GM12878 (cell line): Measurements from ENCODE around the gene MAN2C1. TPM values are rescaled to one million over a fixed set of nuclear protein-coding genes. Genes with fewer than 3 reads are reported as not detected.

Experiments used
- CREB1 ChIP-seq: IDR thresholded peaks from 2 replicates; pipeline ENCODE4 v1.6.1; 2012; ENCODE audit warnings: low read depth, mild to moderate bottlenecking, inconsistent platforms
- FOXK2 ChIP-seq: fragments of 450-650 bp; IDR thresholded peaks from 2 replicates; pipeline ENCODE4 v1.6.1; 2017; ENCODE audit warnings: mild to moderate bottlenecking, moderate library complexity
- FOXM1 ChIP-seq: IDR thresholded peaks from 2 replicates; pipeline ENCODE4 v1.6.1; 2012; ENCODE audit warnings: low read depth, mild to moderate bottlenecking, inconsistent platforms, low read length, moderate library complexity
- KDM1A ChIP-seq: fragments of 200-600 bp; sonication (generic); IDR thresholded peaks from 2 replicates; pipeline ENCODE4 v1.6.1; 2016; ENCODE audit warnings: borderline replicate concordance
- PML ChIP-seq: IDR thresholded peaks from 2 replicates; pipeline ENCODE4 v1.6.1; 2012; ENCODE audit warnings: low read length, inconsistent platforms
- POLR2A ChIP-seq: IDR thresholded peaks from 2 replicates; pipeline ENCODE4 v1.6.1; 2011; ENCODE audit warnings: low read depth, mild to moderate bottlenecking, low read length
- RAD51 ChIP-seq: fragments of 450-650 bp; IDR thresholded peaks from 2 replicates; pipeline ENCODE4 v1.6.1; 2016; ENCODE audit warnings: moderate library complexity, mild to moderate bottlenecking, inconsistent platforms
- RB1 ChIP-seq: fragments of 450-650 bp; formaldehyde crosslinking; IDR thresholded peaks from 2 replicates; pipeline ENCODE4 v1.6.1; 2017; ENCODE audit warnings: mild to moderate bottlenecking, borderline replicate concordance
- RCOR1 ChIP-seq: conservative IDR thresholded peaks from 2 replicates; pipeline ENCODE4 v1.6.1; 2012; ENCODE audit warnings: low read depth, low read length, improper control_type of control experiment
- SP1 ChIP-seq: IDR thresholded peaks from one replicate; pipeline ENCODE4 v1.6.1; 2011; ENCODE audit warnings: low read depth, low read length
- ZNF207 ChIP-seq: fragments of 450-650 bp; IDR thresholded peaks from 2 replicates; pipeline ENCODE4 v1.6.1; 2014; ENCODE audit warnings: antibody characterized with exemption, mild to moderate bottlenecking, borderline replicate concordance
- polyA plus RNA-seq, 11 experiments: library from polyadenylated mRNA; depleted of rRNA in 4 of 11; unstranded in 6 of 11; stranded (reverse) in 5 of 11; fragments of >200 nt; fragmentation: Nextera tagmentation in 4 of 11; fragmentation: Illumina TruSeq in 1 of 11; extraction: Ambion mirVana in 4 of 11; extraction: Trizol in 1 of 11; gene quantifications; 1 replicate in 1 of 11; 2 replicates in 10 of 11; pipeline versions ENCODE4 v1.2.1 to v1.2.3, GENCODE V29; 2011 to 2016; ENCODE audit warnings: inconsistent platforms in 2 of 11, missing spikeins in 2 of 11, low read depth in 1 of 11
- total RNA-seq, 4 experiments: library from RNA; depleted of rRNA in 3 of 4; stranded (reverse); fragments of >200 nt in 3 of 4; fragmentation: Illumina TruSeq in 1 of 4; extraction: Trizol in 1 of 4; gene quantifications; 2 replicates each; pipeline versions ENCODE4 v1.2.1 to v1.2.3, GENCODE V29; 2013 to 2021
- TF ChIP-seq, protein P1 (sequence below): fragments of 450-650 bp; IDR thresholded peaks from 2 replicates; pipeline ENCODE4 v1.6.1; 2017; ENCODE audit warnings: mild to moderate bottlenecking
- TF ChIP-seq, protein P2 (sequence below): fragments of 450-650 bp; IDR thresholded peaks from 2 replicates; pipeline ENCODE4 v1.6.1; 2014; ENCODE audit warnings: mild to moderate bottlenecking
- TF ChIP-seq, protein P3 (sequence below): fragments of 450-650 bp; formaldehyde crosslinking; IDR thresholded peaks from 2 replicates; pipeline ENCODE4 v1.4.0; 2020; ENCODE audit warnings: mild to moderate bottlenecking, moderate library complexity

Gene MAN2C1
- total and polyA plus RNA-seq, 10 of the 15 experiments (the other 5 are each of a cell fraction or from before 2014, with no cell fraction given) = 1.4 to 111 (median 42.2) TPM

DNA sequence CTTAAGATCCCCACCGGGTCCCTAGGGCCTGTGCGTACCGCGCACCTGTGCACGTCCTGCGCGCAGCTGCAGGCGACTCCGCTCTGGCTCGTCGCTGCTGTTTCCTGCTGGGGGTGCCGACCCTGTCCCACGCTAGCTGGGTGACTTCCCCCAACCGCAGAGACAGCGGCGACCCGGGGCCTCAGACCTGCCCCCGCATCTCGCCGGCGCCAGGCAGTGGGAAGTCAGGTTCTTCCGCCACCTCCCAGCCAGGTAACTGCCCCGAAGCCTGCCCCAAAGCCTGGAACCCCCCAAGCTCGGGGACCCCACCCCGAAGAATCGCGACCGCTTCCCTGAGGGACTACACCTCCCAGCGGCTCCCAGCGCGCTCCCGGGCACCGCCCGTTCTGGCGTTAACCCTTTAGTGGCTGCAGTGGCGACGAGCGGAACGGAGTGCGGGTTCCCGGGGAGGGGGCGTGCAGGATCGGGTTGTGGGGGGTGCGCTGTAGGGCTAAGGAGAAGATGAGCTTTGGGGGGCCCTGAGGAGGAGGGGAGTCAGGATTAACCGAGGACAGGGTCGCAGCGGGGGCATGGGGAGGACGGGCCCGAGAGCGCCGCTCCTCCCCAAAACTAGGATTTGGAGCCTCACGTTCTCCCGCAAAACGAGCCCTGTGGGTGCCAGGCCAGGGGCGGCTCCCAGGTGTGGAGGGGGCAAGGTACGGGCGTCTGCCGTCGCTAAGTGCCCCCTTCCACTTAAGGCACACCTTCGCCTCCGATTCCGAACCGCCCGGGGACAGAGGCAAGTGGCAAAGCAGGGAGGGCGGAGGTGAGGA, 21.0 kb downstream of the MAN2C1 start (continued):
- TF ChIP-seq, protein P1, sequence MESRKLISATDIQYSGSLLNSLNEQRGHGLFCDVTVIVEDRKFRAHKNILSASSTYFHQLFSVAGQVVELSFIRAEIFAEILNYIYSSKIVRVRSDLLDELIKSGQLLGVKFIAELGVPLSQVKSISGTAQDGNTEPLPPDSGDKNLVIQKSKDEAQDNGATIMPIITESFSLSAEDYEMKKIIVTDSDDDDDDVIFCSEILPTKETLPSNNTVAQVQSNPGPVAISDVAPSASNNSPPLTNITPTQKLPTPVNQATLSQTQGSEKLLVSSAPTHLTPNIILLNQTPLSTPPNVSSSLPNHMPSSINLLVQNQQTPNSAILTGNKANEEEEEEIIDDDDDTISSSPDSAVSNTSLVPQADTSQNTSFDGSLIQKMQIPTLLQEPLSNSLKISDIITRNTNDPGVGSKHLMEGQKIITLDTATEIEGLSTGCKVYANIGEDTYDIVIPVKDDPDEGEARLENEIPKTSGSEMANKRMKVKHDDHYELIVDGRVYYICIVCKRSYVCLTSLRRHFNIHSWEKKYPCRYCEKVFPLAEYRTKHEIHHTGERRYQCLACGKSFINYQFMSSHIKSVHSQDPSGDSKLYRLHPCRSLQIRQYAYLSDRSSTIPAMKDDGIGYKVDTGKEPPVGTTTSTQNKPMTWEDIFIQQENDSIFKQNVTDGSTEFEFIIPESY = no peak
- TF ChIP-seq PML = no peak
- TF ChIP-seq FOXK2 = no peak
- no peak for TF ChIP-seq RCOR1
- TF ChIP-seq FOXM1 = no peak
- TF ChIP-seq POLR2A = peak; percentile 68
- no peak for TF ChIP-seq RB1
- TF ChIP-seq, protein P2, sequence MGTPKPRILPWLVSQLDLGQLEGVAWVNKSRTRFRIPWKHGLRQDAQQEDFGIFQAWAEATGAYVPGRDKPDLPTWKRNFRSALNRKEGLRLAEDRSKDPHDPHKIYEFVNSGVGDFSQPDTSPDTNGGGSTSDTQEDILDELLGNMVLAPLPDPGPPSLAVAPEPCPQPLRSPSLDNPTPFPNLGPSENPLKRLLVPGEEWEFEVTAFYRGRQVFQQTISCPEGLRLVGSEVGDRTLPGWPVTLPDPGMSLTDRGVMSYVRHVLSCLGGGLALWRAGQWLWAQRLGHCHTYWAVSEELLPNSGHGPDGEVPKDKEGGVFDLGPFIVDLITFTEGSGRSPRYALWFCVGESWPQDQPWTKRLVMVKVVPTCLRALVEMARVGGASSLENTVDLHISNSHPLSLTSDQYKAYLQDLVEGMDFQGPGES = no peak
- TF ChIP-seq, protein P3, sequence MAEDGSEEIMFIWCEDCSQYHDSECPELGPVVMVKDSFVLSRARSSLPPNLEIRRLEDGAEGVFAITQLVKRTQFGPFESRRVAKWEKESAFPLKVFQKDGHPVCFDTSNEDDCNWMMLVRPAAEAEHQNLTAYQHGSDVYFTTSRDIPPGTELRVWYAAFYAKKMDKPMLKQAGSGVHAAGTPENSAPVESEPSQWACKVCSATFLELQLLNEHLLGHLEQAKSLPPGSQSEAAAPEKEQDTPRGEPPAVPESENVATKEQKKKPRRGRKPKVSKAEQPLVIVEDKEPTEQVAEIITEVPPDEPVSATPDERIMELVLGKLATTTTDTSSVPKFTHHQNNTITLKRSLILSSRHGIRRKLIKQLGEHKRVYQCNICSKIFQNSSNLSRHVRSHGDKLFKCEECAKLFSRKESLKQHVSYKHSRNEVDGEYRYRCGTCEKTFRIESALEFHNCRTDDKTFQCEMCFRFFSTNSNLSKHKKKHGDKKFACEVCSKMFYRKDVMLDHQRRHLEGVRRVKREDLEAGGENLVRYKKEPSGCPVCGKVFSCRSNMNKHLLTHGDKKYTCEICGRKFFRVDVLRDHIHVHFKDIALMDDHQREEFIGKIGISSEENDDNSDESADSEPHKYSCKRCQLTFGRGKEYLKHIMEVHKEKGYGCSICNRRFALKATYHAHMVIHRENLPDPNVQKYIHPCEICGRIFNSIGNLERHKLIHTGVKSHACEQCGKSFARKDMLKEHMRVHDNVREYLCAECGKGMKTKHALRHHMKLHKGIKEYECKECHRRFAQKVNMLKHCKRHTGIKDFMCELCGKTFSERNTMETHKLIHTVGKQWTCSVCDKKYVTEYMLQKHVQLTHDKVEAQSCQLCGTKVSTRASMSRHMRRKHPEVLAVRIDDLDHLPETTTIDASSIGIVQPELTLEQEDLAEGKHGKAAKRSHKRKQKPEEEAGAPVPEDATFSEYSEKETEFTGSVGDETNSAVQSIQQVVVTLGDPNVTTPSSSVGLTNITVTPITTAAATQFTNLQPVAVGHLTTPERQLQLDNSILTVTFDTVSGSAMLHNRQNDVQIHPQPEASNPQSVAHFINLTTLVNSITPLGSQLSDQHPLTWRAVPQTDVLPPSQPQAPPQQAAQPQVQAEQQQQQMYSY = no peak
- peak; percentile 40; the same call in 1 of the 2 replicates for TF ChIP-seq CREB1
- no peak for TF ChIP-seq RAD51
- no peak for TF ChIP-seq KDM1A
- no peak for TF ChIP-seq ZNF207
- no peak for TF ChIP-seq SP1
